GM12878 (cell line): ENCODE data around the gene MYO7B. TPM values are rescaled to one million over a fixed set of nuclear protein-coding genes. Genes with fewer than 3 reads are reported as not detected.

ENCODE experiments used
- ATAC-seq: fragments of 200-7000 bp; cut with Tn5 transposase; 3 replicates; pipeline ENCODE4 v1.9.1; 2020; ENCODE audit warnings: mild to moderate bottlenecking, moderate library complexity
- BruUV-seq: library from RNA; stranded (reverse); fragments of 400-500 nt; replicated peaks from 2 replicates; lab custom pipeline; 2021; lab: Mats Ljungman, UMichigan
- CTCF ChIA-PET: fragments of 300-600 bp; sonication (Branson Sonifier 250); formaldehyde crosslinking; extraction: SDS; loops from one replicate; lab custom pipeline; 2021; ENCODE audit warnings: inconsistent platforms; lab: Yijun Ruan, JAX
- POLR2A ChIA-PET: fragments of 350-600 bp; formaldehyde crosslinking; extraction: SDS; loops from one replicate; lab custom pipeline; 2021; ENCODE audit warnings: inconsistent platforms; lab: Charles Lee
- RAD21 ChIA-PET: fragments of 300-600 bp; sonication (Branson Sonifier 250); formaldehyde crosslinking; loops from one replicate; lab custom pipeline; 2023; ENCODE audit warnings: antibody characterized with exemption; ENCODE audit not compliant: unreplicated experiment; lab: Charles Lee
- SMC1A ChIA-PET: fragments of 300-600 bp; sonication (Branson Sonifier 250); formaldehyde crosslinking; loops from one replicate; lab custom pipeline; 2023; ENCODE audit not compliant: unreplicated experiment, uncharacterized antibody; lab: Charles Lee
- DNase-seq: peaks from one replicate; pipeline ENCODE4 v3.0.0-alpha.2; 2011; ENCODE audit warnings: low read depth, low spot score
- FAIRE-seq: peaks from 3 replicates; lab custom pipeline; 2011; peaks lifted over from hg19 to GRCh38; lab: Jason Lieb, UNC
- H2AFZ ChIP-seq: 2 replicates; pipeline ENCODE4 v1.6.0; 2011; ENCODE audit warnings: low read depth, low read length, control low read depth; ENCODE audit not compliant: control insufficient read depth
- H3K27ac ChIP-seq: 2 replicates; pipeline ENCODE4 v1.5.1; 2011; ENCODE audit warnings: control low read depth; ENCODE audit not compliant: control insufficient read depth, insufficient read depth
- H3K27me3 ChIP-seq, 2 experiments: replicated peaks in 1 of 2; 2 replicates each; pipeline versions ENCODE4 v1.6.0 to v1.6.1; 2011; ENCODE audit warnings: low read length in 1 of 2; ENCODE audit not compliant: control insufficient read depth in 2 of 2, insufficient read depth in 2 of 2
- H3K36me3 ChIP-seq, 2 experiments: 2 replicates each; pipeline ENCODE4 v1.5.1; 2011; ENCODE audit warnings: low read length in 1 of 2; ENCODE audit not compliant: control insufficient read depth in 2 of 2, insufficient read depth in 2 of 2
- H3K4me1 ChIP-seq: 2 replicates; pipeline ENCODE4 v1.6.1; 2011; ENCODE audit warnings: mild to moderate bottlenecking, low read length, moderate library complexity, mixed read lengths; ENCODE audit not compliant: control insufficient read depth, insufficient read depth
- H3K4me2 ChIP-seq: 2 replicates; pipeline ENCODE4 v1.6.0; 2011; ENCODE audit warnings: control low read depth; ENCODE audit not compliant: control insufficient read depth, insufficient read depth
- H3K4me3 ChIP-seq: fragments of 200-600 bp; sonication (generic); 2 replicates; pipeline ENCODE4 v1.5.1; 2016
- H3K79me2 ChIP-seq: 2 replicates; pipeline ENCODE4 v1.6.0; 2011; ENCODE audit warnings: low read length; ENCODE audit not compliant: control insufficient read depth, insufficient read depth
- H3K9ac ChIP-seq: 2 replicates; pipeline ENCODE4 v1.8.0; 2011; ENCODE audit warnings: low read length, control low read depth, mixed read lengths; ENCODE audit not compliant: control insufficient read depth, insufficient read depth
- H3K9me3 ChIP-seq: replicated peaks from 3 replicates; pipeline ENCODE4 v1.5.1; 2011; ENCODE audit warnings: mild to moderate bottlenecking, low read length; ENCODE audit not compliant: control insufficient read depth, insufficient read depth
- H4K20me1 ChIP-seq: 2 replicates; pipeline ENCODE4 v1.6.0; 2011; ENCODE audit not compliant: control insufficient read depth, insufficient read depth
- ASH2L ChIP-seq: fragments of 300-600, 200-600 bp; sonication (generic); IDR thresholded peaks from 2 replicates; pipeline ENCODE4 v1.6.1; 2017; ENCODE audit warnings: low read depth, mild to moderate bottlenecking, borderline replicate concordance
- CTCF ChIP-seq, 3 experiments: IDR thresholded peaks in 2 of 3; conservative IDR thresholded peaks in 1 of 3; 2 replicates each; pipeline ENCODE4 v1.5.1; 2011; ENCODE audit warnings: low read depth in 3 of 3, low read length in 3 of 3, mild to moderate bottlenecking in 3 of 3, control low read depth in 2 of 3, moderate library complexity in 2 of 3, inconsistent platforms in 1 of 3, mixed read lengths in 1 of 3; ENCODE audit not compliant: control insufficient read depth in 2 of 3, insufficient read depth in 1 of 3; ENCODE audit errors: extremely low read depth in 1 of 3
- CUX1 ChIP-seq: IDR thresholded peaks from 2 replicates; pipeline ENCODE4 v1.6.1; 2012; ENCODE audit warnings: improper control_type of control experiment, low read depth, low read length; ENCODE audit not compliant: insufficient replicate concordance
- EGR1 ChIP-seq, 2 experiments: IDR thresholded peaks; 1 replicate in 1 of 2; 2 replicates in 1 of 2; pipeline ENCODE4 v1.6.1; 2011 to 2012; ENCODE audit warnings: low read depth in 2 of 2, low read length in 2 of 2, borderline replicate concordance in 1 of 2, mild to moderate bottlenecking in 1 of 2, moderate library complexity in 1 of 2
- ESRRA ChIP-seq: IDR thresholded peaks from 2 replicates; pipeline ENCODE4 v1.6.1; 2012; ENCODE audit warnings: mild to moderate bottlenecking, low read length, improper control_type of control experiment
- IRF4 ChIP-seq: IDR thresholded peaks from 2 replicates; pipeline ENCODE4 v1.6.1; 2011; ENCODE audit warnings: low read depth, low read length
- MYC ChIP-seq: IDR thresholded peaks from 2 replicates; pipeline ENCODE4 v1.6.1; 2011; ENCODE audit warnings: mild to moderate bottlenecking, low read length, moderate library complexity, inconsistent platforms; ENCODE audit not compliant: insufficient read depth, insufficient replicate concordance, insufficient read length, severe bottlenecking
- USF2 ChIP-seq: IDR thresholded peaks from 2 replicates; pipeline ENCODE4 v1.6.1; 2011; ENCODE audit warnings: low read depth, low read length, improper control_type of control experiment, borderline replicate concordance
- ZNF24 ChIP-seq: fragments of 450-650 bp; IDR thresholded peaks from 2 replicates; pipeline ENCODE4 v1.6.1; 2017; ENCODE audit warnings: antibody characterized with exemption, mild to moderate bottlenecking
- WGBS: methylation state at CpG from one replicate; pipeline ENCODE4 v1.1.6; 2016; ENCODE audit warnings: low lambda C conversion rate; ENCODE audit not compliant: insufficient replicate concordance, insufficient coverage; ENCODE audit errors: missing lambda C conversion rate; 5-methylcytosine and 5-hydroxymethylcytosine counted together
- in situ Hi-C: fragments of 300-500 bp; cut with MboI; formaldehyde crosslinking; loops from 9 replicates; pipeline ENCODE4 v1.14.3; 2018; ENCODE audit warnings: mixed read lengths
- intact Hi-C: fragments of 100-400 bp; cut with micrococcal nuclease; formaldehyde crosslinking; loops from one replicate; pipeline ENCODE4 v1.14.2; 2022; ENCODE audit not compliant: unreplicated experiment
- polyA plus RNA-seq, 11 experiments: library from polyadenylated mRNA; depleted of rRNA in 4 of 11; unstranded in 6 of 11; stranded (reverse) in 5 of 11; fragments of >200 nt; fragmentation: Nextera tagmentation in 4 of 11; fragmentation: Illumina TruSeq in 1 of 11; extraction: Ambion mirVana in 4 of 11; extraction: Trizol in 1 of 11; gene quantifications; 1 replicate in 1 of 11; 2 replicates in 10 of 11; pipeline versions ENCODE4 v1.2.1 to v1.2.3, GENCODE V29; 2011 to 2016; ENCODE audit warnings: inconsistent platforms in 2 of 11, missing spikeins in 2 of 11, low read depth in 1 of 11
- total RNA-seq, 4 experiments: library from RNA; depleted of rRNA in 3 of 4; stranded (reverse); fragments of >200 nt in 3 of 4; fragmentation: Illumina TruSeq in 1 of 4; extraction: Trizol in 1 of 4; gene quantifications; 2 replicates each; pipeline versions ENCODE4 v1.2.1 to v1.2.3, GENCODE V29; 2013 to 2021

Gene MYO7B
- total and polyA plus RNA-seq, 10 of the 15 experiments (the other 5 are each of a cell fraction or from before 2014, with no cell fraction given) = 0.08 to 4.8 (median 1.2) TPM

DNA sequence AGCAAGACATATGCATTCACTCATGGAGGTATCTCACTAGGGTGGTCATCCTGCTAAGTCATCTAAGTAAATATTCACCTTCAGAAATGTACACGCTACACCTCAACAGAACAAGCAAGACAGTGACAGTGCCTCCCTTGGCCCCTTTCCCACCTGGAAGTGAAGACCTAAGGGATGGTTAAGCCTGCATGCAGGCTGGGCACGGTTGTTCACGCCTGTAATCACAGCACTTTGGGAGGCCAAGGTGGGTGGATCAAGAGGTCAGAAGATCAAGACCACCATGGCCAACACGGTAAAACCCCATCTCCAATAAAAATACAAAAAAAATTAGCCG, 135.4 kb downstream of the MYO7B start:
- POLR2A ChIA-PET = no interaction called here

More for the DNA sequence above, 135.4 kb downstream of the MYO7B start:
- BruUV-seq = no TSS peak
- Histone ChIP-seq H3K9ac (no peak overlapping the region), H2AFZ (no peak overlapping the region), H3K4me1 (no peaks in the 10 kb centered on the region), H4K20me1 (no peaks in the 10 kb centered on the region), H3K9me3 (no peaks in the 10 kb centered on the region), H3K4me3 (no peak overlapping the region), H3K27ac (no peak overlapping the region), H3K4me2 (no peak overlapping the region), H3K79me2 (no peaks in the 10 kb centered on the region), H3K27me3 (peaks cover 3 to 10% of the 10 kb centered on the region in 2 experiments; a peak in 3 of 4 replicates), H3K36me3 (no peaks in the 10 kb centered on the region)
- in situ Hi-C loops (no loop called here), intact Hi-C loops (no loop called here)
- WGBS = 33% methylated on average over 5 of the region's 5 CpGs
- ATAC-seq (no peak), DNase-seq (no peak), FAIRE-seq (no peak)
- ChIA-PET CTCF (no interaction called here), RAD21 (interaction anchor here (0.7 kb wide), 1 partner anchor 40 kb away, joined by 3 read pairs; no protein-coding TSS in a partner anchor), SMC1A (no interaction called here)
- TF ChIP-seq ASH2L (no peak), CUX1 (no peak), IRF4 (no peak), ESRRA (no peak), CTCF (IDR thresholded peaks at IDR 0.05 in 2 of 3, conservative IDR thresholded peaks at IDR 0.05 in 1 of 3; ENCODE audit: control insufficient read depth in 2 of 3, extremely low read depth in 1 of 3, insufficient read depth in 1 of 3, low read depth in 3 of 3, low read length in 3 of 3) (no peak), MYC (no peak), USF2 (no peak), EGR1 (IDR thresholded peaks at IDR 0.05; ENCODE audit: borderline replicate concordance in 1 of 2, low read depth in 2 of 2, low read length in 2 of 2) (no peak), ZNF24 (no peak)
